K562 (cell line): ENCODE measurements around the gene GDAP2. TPM values are rescaled to one million over a fixed set of nuclear protein-coding genes. Genes with fewer than 3 reads are reported as not detected.

ENCODE experiments used
- ARID3B ChIP-seq: fragments of 250-450 bp; sonication (Bioruptor Pico); IDR thresholded peaks from 2 replicates; pipeline ENCODE4 v1.4.0; 2020; ENCODE audit warnings: borderline replicate concordance
- CBX5 ChIP-seq: IDR thresholded peaks from 2 replicates; pipeline ENCODE4 v1.6.1; 2014; ENCODE audit warnings: low read depth, borderline replicate concordance
- CREB1 ChIP-seq, 2 experiments: sonication (generic) in 1 of 2; formaldehyde crosslinking in 1 of 2; IDR thresholded peaks; 2 replicates each; pipeline versions ENCODE4 v1.6.1 to v1.8.0; 2012 to 2022; ENCODE audit warnings: inconsistent platforms in 1 of 2, mild to moderate bottlenecking in 1 of 2, missing genetic modification reagents in 1 of 2, moderate library complexity in 1 of 2
- CREBBP ChIP-seq: IDR thresholded peaks from one replicate; pipeline ENCODE4 v1.6.1; 2012; ENCODE audit warnings: low read depth, mild to moderate bottlenecking, control low read depth, inconsistent platforms, low read length
- E2F3 ChIP-seq: fragments of 250-450 bp; sonication (Bioruptor Pico); IDR thresholded peaks from 2 replicates; pipeline ENCODE4 v1.4.0; 2020; ENCODE audit warnings: mild to moderate bottlenecking
- E2F4 ChIP-seq: sonication (generic); formaldehyde crosslinking; IDR thresholded peaks from 2 replicates; pipeline ENCODE4 v1.8.0; 2022; ENCODE audit warnings: mild to moderate bottlenecking, low read depth, missing genetic modification reagents
- IRF9 ChIP-seq: fragments of 450-650 bp; IDR thresholded peaks from 2 replicates; pipeline ENCODE4 v1.6.1; 2016; ENCODE audit warnings: missing biosample characterization, missing genetic modification characterization
- NR2F6 ChIP-seq: fragments of 450-650 bp; formaldehyde crosslinking; IDR thresholded peaks from 2 replicates; pipeline ENCODE4 v1.4.0; 2020; ENCODE audit warnings: mild to moderate bottlenecking
- PTBP1 ChIP-seq: fragments of 200-400 bp; formaldehyde crosslinking; IDR thresholded peaks from 2 replicates; pipeline ENCODE4 v1.6.1; 2017; ENCODE audit warnings: low read depth, low read length
- SAFB ChIP-seq: fragments of 200-400 bp; formaldehyde crosslinking; IDR thresholded peaks from 2 replicates; pipeline ENCODE4 v1.6.1; 2017; ENCODE audit warnings: low read depth, low read length, borderline replicate concordance
- SUPT5H ChIP-seq: fragments of 450-650 bp; IDR thresholded peaks from 2 replicates; pipeline ENCODE4 v1.6.1; 2016
- ZBTB40 ChIP-seq, 2 experiments: fragments of 450-650 bp in 1 of 2; sonication (generic) in 1 of 2; formaldehyde crosslinking in 1 of 2; IDR thresholded peaks; 2 replicates each; pipeline versions ENCODE4 v1.7.1 to v1.9.0; 2016 to 2022; ENCODE audit warnings: inconsistent platforms in 1 of 2, mild to moderate bottlenecking in 1 of 2, missing genetic modification reagents in 1 of 2
- ZFP30 ChIP-seq: fragments of 250-450 bp; sonication (Bioruptor Pico); IDR thresholded peaks from 2 replicates; pipeline ENCODE4 v1.8.0; 2022; ENCODE audit warnings: moderate library complexity, mild to moderate bottlenecking, inconsistent platforms, borderline replicate concordance
- ZNF316 ChIP-seq: fragments of 450-650 bp; IDR thresholded peaks from 2 replicates; pipeline ENCODE4 v1.6.1; 2016
- polyA plus RNA-seq, 8 experiments: library from polyadenylated mRNA; depleted of rRNA in 4 of 8; stranded (reverse) in 5 of 8; unstranded in 3 of 8; fragments of >200 nt; fragmentation: Nextera tagmentation in 2 of 8; fragmentation: Illumina TruSeq in 1 of 8; extraction: Ambion mirVana in 2 of 8; extraction: Trizol in 1 of 8; gene quantifications; 2 replicates each; pipeline versions ENCODE4 v1.2.1 to v1.2.3, GENCODE V29; 2011 to 2014; ENCODE audit warnings: inconsistent platforms in 1 of 8, missing spikeins in 1 of 8
- total RNA-seq, 7 experiments: library from RNA; depleted of rRNA in 6 of 7; stranded (reverse); fragments of >200 nt in 6 of 7; fragmentation: Illumina TruSeq in 2 of 7; extraction: Trizol in 2 of 7; gene quantifications; 2 replicates each; pipeline versions ENCODE4 v1.2.1 to v1.2.3, GENCODE V29; 2011 to 2021; ENCODE audit warnings: low replicate concordance in 1 of 7

Gene GDAP2
- total and polyA plus RNA-seq, 9 of the 15 experiments (the other 6 are each of a cell fraction or from before 2014, with no cell fraction given): 4.1 to 23.1 (median 13.2) TPM

- TF ChIP-seq ZBTB40 (IDR thresholded peaks at IDR 0.05) (peak; percentile 97), ZBTB40 (CRISPR knock-in tag; IDR thresholded peaks at IDR 0.05) (no peak), ARID3B (CRISPR knock-in tag) (no peak), ZNF316 (no peak), CBX5 (no peak), NR2F6 (no peak), E2F4 (CRISPR knock-in tag) (no peak), CREBBP (no peak), CREB1 (IDR thresholded peaks at IDR 0.05) (peak; percentile 86), CREB1 (CRISPR knock-in tag; IDR thresholded peaks at IDR 0.05) (peak; percentile 85), E2F3 (CRISPR knock-in tag) (0 out of 2 replicates have a peak, but pooled peaks have one; percentile 38), PTBP1 (no peak), IRF9 (no peak), SAFB (no peak), ZFP30 (CRISPR knock-in tag) (no peak), SUPT5H (peak; percentile 89)
Observed at GRCh38 chr1:117929343-117930172, at the start of gene GDAP2, which contains the start of gene WDR3 (continued).
